Mesodermal cell (in vitro differentiated cells): ENCODE measurements around the gene OR4C5. TPM values are rescaled to one million over a fixed set of nuclear protein-coding genes. Genes with fewer than 3 reads are reported as not detected.
"Not testable (repeated sequence)": the region's sequence is repeated elsewhere in the genome, so short reads cannot be mapped to it uniquely, and the experiment has no call there.

Experiments
- H3K27ac ChIP-seq: 2 replicates; pipeline ENCODE4 v1.7.0; 2013; ENCODE audit warnings: mild to moderate bottlenecking, low read depth, low read length, moderate library complexity; ENCODE audit not compliant: severe bottlenecking
- H3K36me3 ChIP-seq: 2 replicates; pipeline ENCODE4 v1.7.1; 2013; ENCODE audit warnings: mild to moderate bottlenecking, low read length, moderate library complexity; ENCODE audit not compliant: control insufficient read depth, insufficient read depth
- H3K4me1 ChIP-seq: one replicate; pipeline ENCODE4 v1.7.1; 2013; ENCODE audit warnings: mild to moderate bottlenecking, low read length; ENCODE audit not compliant: insufficient read depth, control insufficient read depth, poor library complexity, severe bottlenecking
- H3K4me3 ChIP-seq: 2 replicates; pipeline ENCODE4 v1.7.0; 2013; ENCODE audit warnings: low read length, control low read depth, mild to moderate bottlenecking; ENCODE audit not compliant: insufficient read depth, poor library complexity, severe bottlenecking; ENCODE audit errors: extremely low read depth
- H3K9me3 ChIP-seq: 2 replicates; pipeline ENCODE4 v1.7.1; 2013; ENCODE audit warnings: mild to moderate bottlenecking, low read length, moderate library complexity; ENCODE audit not compliant: control insufficient read depth
- WGBS, 2 experiments: methylation state at CpG; one replicate each; pipeline ENCODE4 v1.1.5; 2013; ENCODE audit warnings: missing lambda C conversion rate in 2 of 2; ENCODE audit not compliant: insufficient coverage in 2 of 2; 5-methylcytosine and 5-hydroxymethylcytosine counted together
- polyA plus RNA-seq, 2 experiments: library from polyadenylated mRNA; stranded (reverse); fragments of 50-300 nt; gene quantifications; one replicate each; pipeline ENCODE4 v1.2.3, GENCODE V29; 2013

Gene OR4C5
- not detected for polyA plus RNA-seq (2013, experiment 1 of 2)
- polyA plus RNA-seq (2013, experiment 2 of 2) = not detected

DNA sequence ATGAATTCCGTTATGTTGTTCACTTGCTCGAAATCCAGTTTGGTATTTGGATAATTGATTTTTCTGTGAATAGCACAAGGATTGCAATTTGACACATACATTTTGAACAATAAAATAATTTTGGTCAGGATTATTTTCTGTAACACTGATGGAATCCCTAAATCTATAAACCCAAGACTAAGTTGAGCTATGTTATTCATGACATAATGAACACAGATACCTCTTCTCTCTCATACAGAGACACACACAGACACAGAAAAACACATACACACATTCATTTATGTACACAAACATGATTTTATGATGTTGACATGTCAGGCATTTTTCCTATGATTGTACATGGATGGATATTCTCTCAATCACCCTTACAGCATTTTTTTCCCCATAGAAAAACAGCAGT lies at the start of gene OR4C5:
Gene OR4C5, minus strand, starts transcription at position 101 of the 400 bp plus-strand sequence. Its CDS starts 0 bp downstream, at position 101.
- Histone ChIP-seq H3K4me1 (no peaks in the 10 kb centered on the region), H3K27ac (no peak within 1 kb of the TSS), H3K36me3 (no peaks in the 10 kb centered on the region), H3K9me3 (peaks cover 23% of the 10 kb centered on the region), H3K4me3 (no peak within 1 kb of the TSS)
- 48% methylated on average over 2 of the region's 2 CpGs; no CpG with 5 or more reads in 1 of the 2 experiments for WGBS, 2 experiments

DNA sequence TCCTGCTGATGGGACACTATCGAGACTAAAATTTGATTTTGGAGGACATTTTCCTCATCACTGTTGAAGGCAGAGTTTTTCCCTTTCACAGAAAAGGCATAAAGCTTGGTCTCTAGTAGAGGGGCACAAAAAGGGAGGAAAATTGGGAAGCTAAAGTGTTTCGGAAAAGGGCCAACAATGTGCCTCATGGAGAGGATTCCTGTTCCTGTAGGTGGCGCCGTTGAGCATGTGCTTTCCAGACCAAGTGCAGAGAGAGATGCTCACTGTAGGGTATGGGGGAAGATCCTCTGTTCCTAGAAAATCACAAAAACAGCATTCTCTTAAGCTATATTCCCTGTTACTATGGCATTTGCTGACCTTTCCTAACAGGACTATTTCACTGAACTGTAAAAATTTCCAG lies 18.4 kb upstream of the OR4C5 start:
- peaks cover 24% of the 10 kb centered on the region for H3K9me3 ChIP-seq
- H3K27ac ChIP-seq = no peak overlapping the region
- no peaks in the 10 kb centered on the region for H3K4me1 ChIP-seq
- 53 to 100% methylated on average over 1 to 4 of the region's 4 CpGs for WGBS, 2 experiments
- H3K4me3 ChIP-seq = no peak overlapping the region
- H3K36me3 ChIP-seq = no peaks in the 10 kb centered on the region

DNA sequence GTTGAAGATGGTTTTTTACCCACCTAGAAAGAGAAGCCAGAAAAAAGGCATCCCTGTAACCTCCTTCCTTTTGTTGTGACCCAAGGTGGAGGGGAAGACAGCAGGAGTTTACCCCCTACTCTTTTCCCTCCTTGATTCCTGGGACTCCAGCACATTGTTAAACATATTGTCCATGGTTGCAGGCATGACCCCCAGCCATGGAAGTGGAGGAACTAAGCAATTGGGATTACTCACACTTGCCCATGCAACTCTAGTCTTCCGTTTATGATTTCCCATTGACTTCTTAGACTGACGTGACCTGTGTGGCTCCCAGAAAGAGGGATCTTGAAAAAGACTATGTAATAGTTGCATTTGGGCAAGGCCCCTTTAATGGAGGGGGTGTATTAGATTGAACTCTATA lies 17.9 kb upstream of the OR4C5 start:
- peaks cover 29% of the 10 kb centered on the region for H3K9me3 ChIP-seq
- 17% methylated on average over 1 of the region's 2 CpGs; no CpG with 5 or more reads in 1 of the 2 experiments for WGBS, 2 experiments
- H3K4me1 ChIP-seq = not testable (repeated sequence)

DNA sequence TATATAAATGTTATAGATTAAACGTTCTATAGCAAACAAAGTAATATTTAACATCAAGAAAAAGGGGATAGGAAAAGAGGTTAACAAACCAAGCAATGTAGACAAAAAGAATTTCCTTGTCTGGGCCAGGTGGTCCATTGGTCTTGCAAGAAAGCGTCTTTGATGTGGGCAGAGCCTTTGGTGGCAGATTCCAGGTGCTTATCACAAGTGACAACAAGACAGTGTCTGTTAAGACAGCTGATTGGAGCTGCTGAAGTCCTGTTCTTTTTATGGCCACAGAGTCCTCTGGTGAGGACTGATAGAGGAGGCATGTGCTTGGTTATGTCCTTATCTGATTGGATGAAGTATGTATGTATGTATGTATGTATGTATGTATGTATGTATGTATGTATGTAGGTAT lies 5.0 kb downstream of the OR4C5 start:
- H3K4me1 ChIP-seq, H3K27ac ChIP-seq, H3K4me3 ChIP-seq, H3K36me3 ChIP-seq: not testable (repeated sequence)
- 11 to 30% methylated on average over 1 of the region's 2 CpGs for WGBS, 2 experiments
- H3K9me3 ChIP-seq = peaks cover 26% of the 10 kb centered on the region

More for the DNA sequence above, 17.9 kb upstream of the OR4C5 start:
- H3K27ac ChIP-seq, H3K4me3 ChIP-seq, H3K36me3 ChIP-seq: not testable (repeated sequence)

DNA sequence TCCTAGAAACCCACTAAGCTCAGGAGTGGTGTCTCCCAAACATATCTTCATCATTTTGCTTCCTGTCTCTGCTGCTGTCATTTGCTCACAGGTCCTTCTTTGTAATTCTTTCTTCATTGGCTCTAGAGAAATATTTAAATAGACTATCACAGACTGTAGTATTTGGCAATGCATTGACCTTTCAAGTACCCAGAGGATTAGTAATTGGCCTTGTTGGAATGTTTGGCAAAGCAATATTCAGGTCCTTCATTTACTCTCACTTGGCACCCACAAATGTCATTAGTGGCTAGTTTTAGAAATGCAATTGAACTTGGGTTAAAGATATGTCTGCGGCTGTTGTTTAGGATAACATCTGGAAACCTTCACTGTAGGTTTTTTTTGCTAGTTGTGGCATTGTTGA lies 11.6 kb downstream of the OR4C5 start:
- no peaks in the 10 kb centered on the region for H3K4me1 ChIP-seq
- no peak overlapping the region for H3K27ac ChIP-seq
- no peaks in the 10 kb centered on the region for H3K36me3 ChIP-seq
- H3K9me3 ChIP-seq = peaks cover 32% of the 10 kb centered on the region
- H3K4me3 ChIP-seq = no peak overlapping the region
- 57 to 80% methylated on average over 1 of the region's 1 CpG for WGBS, 2 experiments

DNA sequence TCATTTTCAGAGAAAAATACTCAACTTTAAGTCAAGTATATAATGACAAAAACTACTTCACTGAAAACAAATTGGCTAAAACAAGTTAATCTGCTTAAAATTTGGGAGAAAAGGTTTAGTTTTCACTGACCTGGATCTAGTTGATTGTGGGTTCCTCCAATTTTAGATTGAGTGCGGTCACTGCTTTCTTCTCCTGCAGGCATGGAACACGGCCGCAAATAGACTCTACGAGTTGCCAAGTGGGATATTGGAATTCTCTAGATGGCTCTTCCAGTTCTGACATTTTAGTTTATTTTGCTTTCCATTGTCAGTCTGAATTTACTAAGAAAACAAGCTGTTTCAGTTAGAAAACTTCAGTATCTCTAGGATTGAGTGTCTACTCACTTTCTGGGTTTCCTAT lies 12.3 kb downstream of the OR4C5 start:
- Histone ChIP-seq H3K4me3 (no peak overlapping the region), H3K9me3 (peaks cover 28% of the 10 kb centered on the region), H3K36me3 (no peaks in the 10 kb centered on the region), H3K4me1 (no peaks in the 10 kb centered on the region), H3K27ac (no peak overlapping the region)
- 83% methylated on average over 1 of the region's 4 CpGs; no CpG with 5 or more reads in 1 of the 2 experiments for WGBS, 2 experiments

DNA sequence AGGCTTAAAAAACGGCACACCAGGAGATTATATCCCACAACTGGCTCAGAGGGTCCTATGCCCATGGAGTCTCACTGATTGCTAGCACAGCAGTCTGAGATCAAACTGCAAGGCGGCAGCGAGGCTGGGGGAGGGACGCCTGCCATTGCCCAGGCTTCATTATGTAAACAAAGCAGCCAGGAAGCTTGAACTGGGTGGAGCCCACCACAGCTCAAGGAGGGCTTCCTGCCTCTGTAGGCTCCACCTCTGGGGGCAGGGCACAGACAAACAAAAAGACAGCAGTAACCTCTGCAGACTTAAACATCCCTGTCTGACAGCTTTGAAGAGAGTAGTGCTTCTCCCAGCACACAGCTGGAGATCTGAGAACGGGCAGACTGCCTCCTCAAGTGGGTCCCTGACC lies 20.0 kb downstream of the OR4C5 start:
- H3K4me3 ChIP-seq, H3K27ac ChIP-seq, H3K4me1 ChIP-seq, H3K9me3 ChIP-seq, H3K36me3 ChIP-seq: not testable (repeated sequence)
- 61 to 90% methylated on average over 2 to 4 of the region's 5 CpGs for WGBS, 2 experiments

DNA sequence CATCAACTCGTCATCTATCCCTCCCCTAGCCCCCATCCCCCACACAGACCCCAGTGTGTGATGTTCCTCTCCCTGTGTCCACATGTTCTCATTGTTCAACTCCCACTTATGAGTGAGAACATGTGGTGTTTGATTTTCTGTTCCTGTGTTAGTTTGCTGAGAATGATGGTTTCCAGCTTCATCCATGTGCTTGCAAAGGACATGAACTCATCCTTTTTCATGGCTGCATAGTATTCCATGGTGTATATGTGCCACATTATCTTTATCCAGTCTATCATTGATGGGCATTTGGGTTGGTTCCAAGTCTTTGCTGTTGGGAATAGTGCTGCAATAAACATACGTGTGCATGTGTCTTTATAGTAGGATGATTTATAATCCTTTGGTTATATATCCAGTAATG lies 23.8 kb downstream of the OR4C5 start:
- not testable (repeated sequence) for H3K27ac ChIP-seq, H3K36me3 ChIP-seq, H3K4me3 ChIP-seq, H3K4me1 ChIP-seq
- WGBS, 2 experiments = no CpG with 5 or more reads among the region's 2 CpGs
- peaks cover 24% of the 10 kb centered on the region for H3K9me3 ChIP-seq

DNA sequence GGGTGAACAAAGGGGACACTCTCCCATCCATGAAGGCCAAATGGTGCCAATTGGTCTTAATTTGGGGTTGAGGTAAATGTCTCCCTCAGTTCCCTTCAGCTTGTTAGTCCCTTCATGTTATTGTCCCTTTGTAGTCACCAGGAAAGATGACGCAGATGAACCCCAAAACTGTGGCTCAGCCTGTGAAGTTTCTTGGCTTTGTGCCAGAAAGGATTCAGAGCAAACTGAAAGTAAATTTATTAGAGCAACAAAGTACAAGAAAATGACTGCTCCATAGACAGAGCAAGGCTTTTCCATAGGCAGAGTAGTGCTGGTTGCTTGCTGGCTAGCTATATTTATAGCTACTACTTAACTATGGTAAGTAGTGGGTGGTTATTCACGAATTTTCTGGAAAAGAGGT lies 24.8 kb downstream of the OR4C5 start:
- H3K27ac ChIP-seq = no peak overlapping the region
- H3K36me3 ChIP-seq = no peaks in the 10 kb centered on the region
- H3K4me3 ChIP-seq = no peak overlapping the region
- H3K9me3 ChIP-seq = peaks cover 27% of the 10 kb centered on the region
- no peaks in the 10 kb centered on the region for H3K4me1 ChIP-seq
- 25 to 51% methylated on average over 2 of the region's 2 CpGs for WGBS, 2 experiments

DNA sequence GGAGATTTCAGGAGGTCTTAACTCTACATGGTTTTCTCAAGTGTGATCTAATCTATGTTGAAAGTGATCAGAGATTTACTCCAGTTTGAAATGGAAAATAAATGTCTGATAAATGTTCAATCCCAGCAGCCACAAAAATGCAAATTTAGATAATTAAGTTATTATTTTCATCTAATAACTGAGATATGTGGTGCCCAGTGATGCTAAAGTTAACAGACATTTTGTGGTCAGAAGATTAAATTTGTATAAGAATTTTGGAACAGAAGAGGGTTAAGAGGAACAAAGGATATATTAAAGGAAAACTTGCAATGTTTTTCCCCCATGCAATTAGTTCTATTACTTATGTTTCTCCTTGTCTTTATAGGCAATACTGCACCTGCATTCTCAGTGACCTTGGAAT lies 41.6 kb downstream of the OR4C5 start, which contains the start of gene OR4C3:
Gene OR4C3, plus strand, starts transcription at position 301 of the 400 bp plus-strand sequence. CDS start 102 bp downstream, outside the sequence.
- not testable (repeated sequence) for H3K4me3 ChIP-seq, H3K4me1 ChIP-seq, H3K27ac ChIP-seq, H3K36me3 ChIP-seq
- peaks cover 31% of the 10 kb centered on the region for H3K9me3 ChIP-seq

DNA sequence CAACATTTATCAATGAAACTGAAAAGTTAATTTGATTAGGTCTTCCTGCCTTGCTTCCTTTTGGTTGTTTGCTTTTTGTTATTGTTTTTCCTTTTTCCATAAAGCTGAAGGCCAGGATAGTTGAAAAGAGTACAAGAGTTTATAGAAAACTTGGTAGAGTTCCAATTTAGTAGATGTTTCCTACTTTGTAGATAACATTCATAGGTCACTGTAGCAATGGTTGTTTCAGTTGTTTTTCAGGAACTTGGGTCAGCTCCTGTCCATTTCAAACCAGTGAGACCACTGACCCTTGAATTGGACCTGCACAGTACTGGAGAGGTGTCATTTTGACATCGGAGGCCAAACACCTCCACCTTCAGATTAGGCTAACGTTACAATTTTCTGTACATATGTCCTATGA lies 46.5 kb downstream of the OR4C5 start:
- not testable (repeated sequence) for H3K27ac ChIP-seq, H3K4me1 ChIP-seq, H3K4me3 ChIP-seq, H3K36me3 ChIP-seq
- WGBS, 2 experiments = 64 to 73% methylated on average over 2 of the region's 2 CpGs
- H3K9me3 ChIP-seq = peaks cover 38% of the 10 kb centered on the region
